NCI-H510A (cell line): ENCODE data around the gene SLC9A9.

Source experiments
- DNase-seq: peaks from one replicate; lab custom pipeline; 2025; lab: John Stamatoyannopoulos, UW

SLC9A9 gene

GRCh38 chr3:143356839-143357238, 491.4 kb downstream of the SLC9A9 start:
- no peak for DNase-seq

- no peak for DNase-seq
Measured at GRCh38 chr3:143354342-143354741, 493.9 kb downstream of the SLC9A9 start.

GRCh38 chr3:143352850-143353550, 495.3 kb downstream of the SLC9A9 start:
- DNase-seq, result no peak

GRCh38 chr3:143351895-143352608, 496.2 kb downstream of the SLC9A9 start:
- DNase-seq, result no peak

- DNase-seq, result no peak
Measured at GRCh38 chr3:143351354-143351753, 496.9 kb downstream of the SLC9A9 start.

GRCh38 chr3:143349455-143349854, 498.8 kb downstream of the SLC9A9 start:
- no peak for DNase-seq

GRCh38 chr3:143348486-143349327, 499.6 kb downstream of the SLC9A9 start:
- no peak for DNase-seq

GRCh38 chr3:143344516-143345165, 503.6 kb downstream of the SLC9A9 start:
- no peak for DNase-seq

GRCh38 chr3:143343944-143344343, 504.3 kb downstream of the SLC9A9 start:
- DNase-seq, result no peak

GRCh38 chr3:143343031-143343430, 505.2 kb downstream of the SLC9A9 start:
- no peak for DNase-seq

- no peak for DNase-seq
Measured at GRCh38 chr3:143339451-143339850, 508.8 kb downstream of the SLC9A9 start.

GRCh38 chr3:143337387-143337786, 510.9 kb downstream of the SLC9A9 start:
- no peak for DNase-seq

- no peak for DNase-seq
Measured at GRCh38 chr3:143334231-143334630, 514.0 kb downstream of the SLC9A9 start.

- no peak for DNase-seq
Measured at GRCh38 chr3:143333367-143333766, 514.9 kb downstream of the SLC9A9 start.

GRCh38 chr3:143332026-143332425, 516.2 kb downstream of the SLC9A9 start:
- DNase-seq, result no peak

- DNase-seq, result no peak
Measured at GRCh38 chr3:143331350-143331749, 516.9 kb downstream of the SLC9A9 start.

GRCh38 chr3:143330296-143330868, 517.9 kb downstream of the SLC9A9 start:
- DNase-seq, result no peak

- DNase-seq, result no peak
Measured at GRCh38 chr3:143329567-143330211, 518.6 kb downstream of the SLC9A9 start.

GRCh38 chr3:143328451-143328850, 519.8 kb downstream of the SLC9A9 start:
- DNase-seq, result no peak

GRCh38 chr3:143326983-143327778, 521.1 kb downstream of the SLC9A9 start:
- no peak for DNase-seq
